Mammary epithelial cell (primary cell): Measurements from ENCODE around the gene TMEM80.

ENCODE experiments used
- CTCF ChIP-seq, 2 donors: IDR thresholded peaks in 1 of 2; conservative IDR thresholded peaks in 1 of 2; 2 replicates each; pipeline ENCODE4 v1.5.1; 2011 to 2012; ENCODE audit warnings: inconsistent platforms in 2 of 2, low read length in 2 of 2, mild to moderate bottlenecking in 2 of 2, control low read depth in 1 of 2, low read depth in 1 of 2; ENCODE audit not compliant: insufficient read depth in 1 of 2; ENCODE audit errors: extremely low read depth in 1 of 2
- EZH2 ChIP-seq: IDR thresholded peaks from 2 replicates; pipeline ENCODE4 v1.6.1; 2012; ENCODE audit warnings: low read length, inconsistent platforms, borderline replicate concordance

- TF ChIP-seq CTCF (conservative IDR thresholded peaks at IDR 0.05 in 1 of 2, IDR thresholded peaks at IDR 0.05 in 1 of 2; ENCODE audit: extremely low read depth in 1 of 2, insufficient read depth in 1 of 2, low read depth in 1 of 2, low read length in 2 of 2), result no peak
- TF ChIP-seq EZH2, result no peak
These were observed 35.3 kb upstream of the TMEM80 start for GRCh38 chr11:660281-660680.
